ENCODE measurements around the gene TEPSIN. TPM values are rescaled to one million over a fixed set of nuclear protein-coding genes. Genes with fewer than 3 reads are reported as not detected.

TEPSIN gene
- total and polyA plus RNA-seq, 4 donors: 3.2 to 22.9 (median 10.7) TPM

DNA sequence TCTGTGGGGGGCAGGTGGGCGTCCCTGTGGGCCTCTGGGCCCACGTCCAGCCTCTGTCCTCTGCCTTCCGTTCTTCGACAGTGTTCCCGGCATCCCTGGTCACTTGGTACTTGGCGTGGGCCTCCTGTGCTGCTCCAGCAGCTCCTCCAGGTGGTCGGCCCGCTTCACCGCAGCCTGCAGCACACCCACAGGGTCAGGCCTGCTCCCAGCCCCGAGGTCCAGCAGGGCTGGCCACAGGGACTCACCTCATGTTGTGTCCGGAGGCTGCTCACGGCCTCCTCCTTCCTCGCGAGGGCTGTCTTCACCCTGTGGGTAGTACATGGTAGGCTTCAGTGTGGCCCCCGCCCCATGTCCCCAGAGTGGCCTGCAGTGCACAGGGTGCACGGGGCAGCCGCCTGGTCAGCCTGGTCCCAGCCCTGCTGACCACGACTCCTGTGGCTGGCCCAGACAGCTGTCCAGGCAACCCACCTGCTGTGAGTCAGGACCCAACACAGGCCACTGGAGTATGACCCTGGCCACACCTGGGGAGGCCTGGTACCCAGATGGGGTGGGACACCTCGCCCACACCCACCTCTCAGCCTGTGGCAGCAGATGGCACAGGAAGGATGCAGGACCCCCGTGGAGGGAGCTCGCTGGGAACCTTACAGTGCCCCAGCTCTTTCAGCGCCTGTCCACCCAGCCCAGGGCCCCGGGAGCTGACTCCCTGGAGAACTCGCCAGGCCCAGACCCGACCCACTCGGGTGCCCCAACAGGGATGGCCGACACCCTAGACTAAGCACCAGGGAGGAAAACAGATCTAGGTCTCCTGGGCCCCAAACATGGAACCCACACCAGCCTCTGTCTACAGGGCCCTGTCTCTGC, 49.0 kb downstream of the TEPSIN start:
- Histone ChIP-seq H3K4me3 (ENCODE audit: low read depth in 1 of 3, low read length in 3 of 3) (no peak overlapping the region), H3K9ac (ENCODE audit: low read depth in 1 of 2, low read length in 2 of 2) (no peak overlapping the region), H3K9me3 (ENCODE audit: control insufficient read depth in 4 of 4, low read length in 3 of 4) (no peaks in the 10 kb centered on the region), H3K4me1 (ENCODE audit: control insufficient read depth in 4 of 4, insufficient read depth in 4 of 4, low read length in 3 of 4) (no peaks in the 10 kb centered on the region), H3K36me3 (ENCODE audit: control insufficient read depth in 4 of 4, insufficient read depth in 3 of 4, low read depth in 1 of 4, low read length in 3 of 4) (no peaks in the 10 kb centered on the region), H3K27me3 (ENCODE audit: control insufficient read depth in 4 of 4, insufficient read depth in 4 of 4, low read length in 3 of 4) (no peaks in the 10 kb centered on the region), H3K27ac (ENCODE audit: low read depth in 1 of 2, low read length in 2 of 2) (no peak overlapping the region)
- DNase-seq (ENCODE audit: low spot score): no peak
- WGBS: 91% methylated on average over 27 of the region's 27 CpGs
- TF ChIP-seq SP1 (IDR thresholded peaks at IDR 0.05) (no peak), RAD21 (IDR thresholded peaks at IDR 0.05) (no peak), RXRA (IDR thresholded peaks at IDR 0.05) (no peak), FOXA1 (IDR thresholded peaks at IDR 0.05) (no peak), GABPA (IDR thresholded peaks at IDR 0.05 in 1 of 2, conservative IDR thresholded peaks at IDR 0.05 in 1 of 2) (no peak), JUND (IDR thresholded peaks at IDR 0.05) (no peak), EGR1 (IDR thresholded peaks at IDR 0.05; ENCODE audit: low read depth in 2 of 2) (no peak), MAX (IDR thresholded peaks at IDR 0.05) (no peak), HNF4A (conservative IDR thresholded peaks at IDR 0.05) (no peak), FOXA2 (IDR thresholded peaks at IDR 0.05) (no peak)
- TF ChIP-seq, protein P1, sequence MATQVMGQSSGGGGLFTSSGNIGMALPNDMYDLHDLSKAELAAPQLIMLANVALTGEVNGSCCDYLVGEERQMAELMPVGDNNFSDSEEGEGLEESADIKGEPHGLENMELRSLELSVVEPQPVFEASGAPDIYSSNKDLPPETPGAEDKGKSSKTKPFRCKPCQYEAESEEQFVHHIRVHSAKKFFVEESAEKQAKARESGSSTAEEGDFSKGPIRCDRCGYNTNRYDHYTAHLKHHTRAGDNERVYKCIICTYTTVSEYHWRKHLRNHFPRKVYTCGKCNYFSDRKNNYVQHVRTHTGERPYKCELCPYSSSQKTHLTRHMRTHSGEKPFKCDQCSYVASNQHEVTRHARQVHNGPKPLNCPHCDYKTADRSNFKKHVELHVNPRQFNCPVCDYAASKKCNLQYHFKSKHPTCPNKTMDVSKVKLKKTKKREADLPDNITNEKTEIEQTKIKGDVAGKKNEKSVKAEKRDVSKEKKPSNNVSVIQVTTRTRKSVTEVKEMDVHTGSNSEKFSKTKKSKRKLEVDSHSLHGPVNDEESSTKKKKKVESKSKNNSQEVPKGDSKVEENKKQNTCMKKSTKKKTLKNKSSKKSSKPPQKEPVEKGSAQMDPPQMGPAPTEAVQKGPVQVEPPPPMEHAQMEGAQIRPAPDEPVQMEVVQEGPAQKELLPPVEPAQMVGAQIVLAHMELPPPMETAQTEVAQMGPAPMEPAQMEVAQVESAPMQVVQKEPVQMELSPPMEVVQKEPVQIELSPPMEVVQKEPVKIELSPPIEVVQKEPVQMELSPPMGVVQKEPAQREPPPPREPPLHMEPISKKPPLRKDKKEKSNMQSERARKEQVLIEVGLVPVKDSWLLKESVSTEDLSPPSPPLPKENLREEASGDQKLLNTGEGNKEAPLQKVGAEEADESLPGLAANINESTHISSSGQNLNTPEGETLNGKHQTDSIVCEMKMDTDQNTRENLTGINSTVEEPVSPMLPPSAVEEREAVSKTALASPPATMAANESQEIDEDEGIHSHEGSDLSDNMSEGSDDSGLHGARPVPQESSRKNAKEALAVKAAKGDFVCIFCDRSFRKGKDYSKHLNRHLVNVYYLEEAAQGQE (IDR thresholded peaks at IDR 0.05): no peak
- TF ChIP-seq, protein P2, sequence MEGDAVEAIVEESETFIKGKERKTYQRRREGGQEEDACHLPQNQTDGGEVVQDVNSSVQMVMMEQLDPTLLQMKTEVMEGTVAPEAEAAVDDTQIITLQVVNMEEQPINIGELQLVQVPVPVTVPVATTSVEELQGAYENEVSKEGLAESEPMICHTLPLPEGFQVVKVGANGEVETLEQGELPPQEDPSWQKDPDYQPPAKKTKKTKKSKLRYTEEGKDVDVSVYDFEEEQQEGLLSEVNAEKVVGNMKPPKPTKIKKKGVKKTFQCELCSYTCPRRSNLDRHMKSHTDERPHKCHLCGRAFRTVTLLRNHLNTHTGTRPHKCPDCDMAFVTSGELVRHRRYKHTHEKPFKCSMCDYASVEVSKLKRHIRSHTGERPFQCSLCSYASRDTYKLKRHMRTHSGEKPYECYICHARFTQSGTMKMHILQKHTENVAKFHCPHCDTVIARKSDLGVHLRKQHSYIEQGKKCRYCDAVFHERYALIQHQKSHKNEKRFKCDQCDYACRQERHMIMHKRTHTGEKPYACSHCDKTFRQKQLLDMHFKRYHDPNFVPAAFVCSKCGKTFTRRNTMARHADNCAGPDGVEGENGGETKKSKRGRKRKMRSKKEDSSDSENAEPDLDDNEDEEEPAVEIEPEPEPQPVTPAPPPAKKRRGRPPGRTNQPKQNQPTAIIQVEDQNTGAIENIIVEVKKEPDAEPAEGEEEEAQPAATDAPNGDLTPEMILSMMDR (IDR thresholded peaks at IDR 0.05; ENCODE audit: low read depth, low read length, missing input control): no peak

- Histone ChIP-seq H3K9ac (ENCODE audit: low read depth in 1 of 2, low read length in 2 of 2) (no peak overlapping the region), H3K4me1 (ENCODE audit: control insufficient read depth in 4 of 4, insufficient read depth in 4 of 4, low read length in 3 of 4) (no peaks in the 10 kb centered on the region), H3K36me3 (ENCODE audit: control insufficient read depth in 4 of 4, insufficient read depth in 3 of 4, low read depth in 1 of 4, low read length in 3 of 4) (no peaks in the 10 kb centered on the region), H3K4me3 (ENCODE audit: low read depth in 1 of 3, low read length in 3 of 3) (no peak overlapping the region), H3K27ac (ENCODE audit: low read depth in 1 of 2, low read length in 2 of 2) (no peak overlapping the region), H3K27me3 (ENCODE audit: control insufficient read depth in 4 of 4, insufficient read depth in 4 of 4, low read length in 3 of 4) (no peaks in the 10 kb centered on the region), H3K9me3 (ENCODE audit: control insufficient read depth in 4 of 4, low read length in 3 of 4) (no peaks in the 10 kb centered on the region)
- 97% methylated on average over 7 of the region's 7 CpGs for WGBS
- DNase-seq (ENCODE audit: low spot score): no peak
- TF ChIP-seq RAD21 (IDR thresholded peaks at IDR 0.05) (no peak), TAF1 (conservative IDR thresholded peaks at IDR 0.05) (no peak), EGR1 (IDR thresholded peaks at IDR 0.05; ENCODE audit: low read depth in 2 of 2) (no peak), ATF3 (IDR thresholded peaks at IDR 0.05) (no peak), HNF4A (conservative IDR thresholded peaks at IDR 0.05) (no peak), YY1 (IDR thresholded peaks at IDR 0.05) (no peak), NR2F2 (IDR thresholded peaks at IDR 0.05) (no peak), HNF4G (IDR thresholded peaks at IDR 0.05) (no peak), GABPA (IDR thresholded peaks at IDR 0.05 in 1 of 2, conservative IDR thresholded peaks at IDR 0.05 in 1 of 2) (no peak), FOXA1 (IDR thresholded peaks at IDR 0.05) (no peak), SP1 (IDR thresholded peaks at IDR 0.05) (no peak), JUND (IDR thresholded peaks at IDR 0.05) (no peak), FOXA2 (IDR thresholded peaks at IDR 0.05) (no peak), RXRA (IDR thresholded peaks at IDR 0.05) (no peak)
- TF ChIP-seq, protein P3, sequence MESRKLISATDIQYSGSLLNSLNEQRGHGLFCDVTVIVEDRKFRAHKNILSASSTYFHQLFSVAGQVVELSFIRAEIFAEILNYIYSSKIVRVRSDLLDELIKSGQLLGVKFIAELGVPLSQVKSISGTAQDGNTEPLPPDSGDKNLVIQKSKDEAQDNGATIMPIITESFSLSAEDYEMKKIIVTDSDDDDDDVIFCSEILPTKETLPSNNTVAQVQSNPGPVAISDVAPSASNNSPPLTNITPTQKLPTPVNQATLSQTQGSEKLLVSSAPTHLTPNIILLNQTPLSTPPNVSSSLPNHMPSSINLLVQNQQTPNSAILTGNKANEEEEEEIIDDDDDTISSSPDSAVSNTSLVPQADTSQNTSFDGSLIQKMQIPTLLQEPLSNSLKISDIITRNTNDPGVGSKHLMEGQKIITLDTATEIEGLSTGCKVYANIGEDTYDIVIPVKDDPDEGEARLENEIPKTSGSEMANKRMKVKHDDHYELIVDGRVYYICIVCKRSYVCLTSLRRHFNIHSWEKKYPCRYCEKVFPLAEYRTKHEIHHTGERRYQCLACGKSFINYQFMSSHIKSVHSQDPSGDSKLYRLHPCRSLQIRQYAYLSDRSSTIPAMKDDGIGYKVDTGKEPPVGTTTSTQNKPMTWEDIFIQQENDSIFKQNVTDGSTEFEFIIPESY (IDR thresholded peaks at IDR 0.05): no peak
- TF ChIP-seq, protein P1 (IDR thresholded peaks at IDR 0.05): no peak
Measured at GRCh38 chr17:81189016-81189415, 49.8 kb downstream of the TEPSIN start.
